PC-9 (cell line): ENCODE measurements around the gene SEMA6B. TPM values are rescaled to one million over a fixed set of nuclear protein-coding genes. Genes with fewer than 3 reads are reported as not detected.

Source experiments
- BruUV-seq: library from RNA; stranded (reverse); fragments of 400-500 nt; replicated peaks from 2 replicates; lab custom pipeline; 2021; lab: Mats Ljungman, UMichigan
- CTCF ChIA-PET: fragments of 300-600 bp; sonication (Branson Sonifier 250); formaldehyde crosslinking; loops from one replicate; lab custom pipeline; 2022; ENCODE audit warnings: antibody characterized with exemption; lab: Charles Lee
- POLR2A ChIA-PET: fragments of 300-600 bp; sonication (Branson Sonifier 250); formaldehyde crosslinking; loops from one replicate; lab custom pipeline; 2022; ENCODE audit warnings: antibody characterized with exemption; ENCODE audit not compliant: unreplicated experiment; lab: Charles Lee
- DNase-seq, 2 experiments: peaks; one replicate each; pipeline versions ENCODE4 v3.0.0 to v3.0.0-alpha.2; 2015 to 2022; ENCODE audit warnings: mixed read lengths in 1 of 2
- H2AFZ ChIP-seq: fragments of 200-600 bp; sonication (generic); 2 replicates; pipeline ENCODE4 v1.8.1; 2017; ENCODE audit warnings: antibody characterized with exemption
- H3F3A ChIP-seq: fragments of 200-600 bp; sonication (generic); 2 replicates; pipeline ENCODE4 v1.8.1; 2017; ENCODE audit warnings: antibody characterized with exemption, mild to moderate bottlenecking, low read depth; ENCODE audit not compliant: insufficient read depth
- H3K27ac ChIP-seq: fragments of 200-600 bp; sonication (generic); 2 replicates; pipeline ENCODE4 v1.6.1; 2016; ENCODE audit warnings: mixed run types
- H3K27me3 ChIP-seq: fragments of 200-600 bp; sonication (generic); 2 replicates; pipeline ENCODE4 v1.6.1; 2016; ENCODE audit warnings: low read depth, mixed run types; ENCODE audit not compliant: insufficient read depth
- H3K36me3 ChIP-seq: fragments of 200-600 bp; sonication (generic); 2 replicates; pipeline ENCODE4 v1.6.1; 2016; ENCODE audit warnings: low read depth, mixed run types
- H3K4me1 ChIP-seq: fragments of 200-600 bp; sonication (generic); replicated peaks from 2 replicates; pipeline ENCODE4 v1.6.1; 2016; ENCODE audit warnings: mixed run types; ENCODE audit not compliant: insufficient read depth
- H3K4me2 ChIP-seq: fragments of 200-600 bp; sonication (generic); 2 replicates; pipeline ENCODE4 v1.6.1; 2017; ENCODE audit warnings: mixed run types
- H3K4me3 ChIP-seq: fragments of 200-600 bp; sonication (generic); 2 replicates; pipeline ENCODE4 v1.6.1; 2016; ENCODE audit warnings: mixed run types
- H3K79me2 ChIP-seq: fragments of 200-600 bp; sonication (generic); 2 replicates; pipeline ENCODE4 v1.6.1; 2017; ENCODE audit warnings: low read depth, mixed run types
- H3K9me2 ChIP-seq: fragments of 200-600 bp; sonication (generic); 2 replicates; pipeline ENCODE4 v1.8.1; 2017; ENCODE audit warnings: mild to moderate bottlenecking; ENCODE audit not compliant: insufficient read depth
- H3K9me3 ChIP-seq: fragments of 200-600 bp; sonication (generic); 2 replicates; pipeline ENCODE4 v1.8.1; 2016; ENCODE audit warnings: low read depth; ENCODE audit not compliant: insufficient read depth
- H4K20me1 ChIP-seq: fragments of 200-600 bp; sonication (generic); 2 replicates; pipeline ENCODE4 v1.8.1; 2017; ENCODE audit not compliant: insufficient read depth
- CTCF ChIP-seq: fragments of 200-600 bp; sonication (generic); conservative IDR thresholded peaks from 2 replicates; pipeline ENCODE4 v1.6.1; 2017; ENCODE audit warnings: mixed run types, antibody characterized with exemption, mild to moderate bottlenecking, moderate library complexity
- EZH2 ChIP-seq: fragments of 200-600 bp; sonication (generic); IDR thresholded peaks from 2 replicates; pipeline ENCODE4 v1.8.0; 2017; ENCODE audit warnings: antibody characterized with exemption, low read depth
- intact Hi-C: fragments of 100-400 bp; cut with micrococcal nuclease; formaldehyde crosslinking; loops from one replicate; pipeline ENCODE4 v1.10.0; 2022; ENCODE audit not compliant: unreplicated experiment
- total RNA-seq: library from RNA; stranded (reverse); gene quantifications from 2 replicates; pipeline ENCODE4 v1.2.3, GENCODE V29; 2021

SEMA6B gene
- total RNA-seq, 1 experiment from 2014 or later = 3.3 TPM

GRCh38 chr19:4538601-4538954, 20.9 kb downstream of the SEMA6B start:
- ChIA-PET POLR2A (interaction anchor here (0.6 to 0.7 kb wide), 2 partner anchors 10 to 17 kb away, joined by 3 read pairs; no protein-coding TSS in a partner anchor), CTCF (no interaction called here)
- H3K27ac ChIP-seq = no peak overlapping the region
- no peaks in the 10 kb centered on the region for H3K36me3 ChIP-seq
- no peaks in the 10 kb centered on the region for H3K9me2 ChIP-seq
- H3K4me2 ChIP-seq = no peak overlapping the region
- no peak overlapping the region for H2AFZ ChIP-seq
- peaks cover 16% of the 10 kb centered on the region for H3K4me1 ChIP-seq
- no TSS peak for BruUV-seq
- peaks cover 8% of the 10 kb centered on the region; the same call in 1 of the 2 replicates for H3F3A ChIP-seq
- no peak overlapping the region for H3K4me3 ChIP-seq
- TF ChIP-seq CTCF = no peak
- no peak for TF ChIP-seq EZH2
- no peaks in the 10 kb centered on the region for H3K79me2 ChIP-seq
- H3K9me3 ChIP-seq = no peaks in the 10 kb centered on the region
- no peaks in the 10 kb centered on the region for H3K27me3 ChIP-seq
- intact Hi-C loops = no loop called here
- no peak for DNase-seq
- no peaks in the 10 kb centered on the region for H4K20me1 ChIP-seq

- CTCF ChIA-PET = no interaction called here
- H2AFZ ChIP-seq = no peak overlapping the region
- intact Hi-C loops = no loop called here
Observed at GRCh38 chr19:4537953-4538600, 21.4 kb downstream of the SEMA6B start.

DNA sequence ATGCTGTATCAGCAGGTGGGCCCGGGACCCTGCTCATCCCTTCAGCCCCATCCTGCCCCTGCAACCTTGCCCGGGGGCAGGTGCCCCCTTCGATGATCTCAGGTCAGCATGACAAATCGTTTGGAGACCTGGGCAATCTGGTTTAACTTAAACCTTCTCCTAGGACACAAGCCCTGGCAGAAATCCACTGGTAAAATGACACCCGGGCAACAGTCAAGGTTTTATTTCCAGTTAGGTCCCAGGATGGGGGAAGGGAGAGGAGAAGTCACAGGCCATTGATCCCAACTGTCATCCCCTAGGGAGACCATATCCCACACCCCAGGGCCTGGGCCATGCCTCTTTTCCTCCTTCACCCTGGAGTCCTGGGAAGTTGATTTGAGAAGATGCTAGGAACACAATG, 22.7 kb downstream of the SEMA6B start:
- intact Hi-C loops = no loop called here
- Histone ChIP-seq H3K36me3 (no peaks in the 10 kb centered on the region), H3K79me2 (no peaks in the 10 kb centered on the region), H3K27ac (no peak overlapping the region), H3K4me3 (no peak overlapping the region), H3K4me2 (peak overlapping the region; percentile 51), H3K9me2 (no peaks in the 10 kb centered on the region), H2AFZ (no peak overlapping the region), H3K4me1 (peaks cover 16% of the 10 kb centered on the region), H4K20me1 (no peaks in the 10 kb centered on the region), H3F3A (peaks cover 8% of the 10 kb centered on the region; the same call in 1 of the 2 replicates), H3K27me3 (no peaks in the 10 kb centered on the region), H3K9me3 (no peaks in the 10 kb centered on the region)
- no TSS peak for BruUV-seq
- DNase-seq = peak in 1 of 2 experiments; percentile 52
- POLR2A ChIA-PET = no interaction called here
- TF ChIP-seq EZH2 = no peak
- no peak for TF ChIP-seq CTCF
- CTCF ChIA-PET = no interaction called here

More at GRCh38 chr19:4537953-4538600, 21.4 kb downstream of the SEMA6B start:
- Histone ChIP-seq H3F3A (peaks cover 8% of the 10 kb centered on the region; the same call in 1 of the 2 replicates), H3K4me3 (no peak overlapping the region), H3K36me3 (no peaks in the 10 kb centered on the region), H3K27me3 (no peaks in the 10 kb centered on the region), H3K4me1 (peaks cover 16% of the 10 kb centered on the region), H3K27ac (no peak overlapping the region), H3K9me2 (no peaks in the 10 kb centered on the region), H3K9me3 (no peaks in the 10 kb centered on the region), H4K20me1 (no peaks in the 10 kb centered on the region), H3K4me2 (no peak overlapping the region), H3K79me2 (no peaks in the 10 kb centered on the region)
- POLR2A ChIA-PET = interaction anchor here (0.7 kb wide), 1 partner anchor 17 kb away, joined by 3 read pairs; no protein-coding TSS in a partner anchor
- no peak for DNase-seq
- no TSS peak for BruUV-seq
- TF ChIP-seq EZH2 (no peak), CTCF (no peak)
